CD4-positive, alpha-beta T cell treated with Interleukin-17A for 4 hours (primary cell): ENCODE data around the gene KLHDC10.
"Not testable (repeated sequence)": the region's sequence is repeated elsewhere in the genome, so short reads cannot be mapped to it uniquely, and the experiment has no call there.

Experiments used
- DNase-seq: peaks from one replicate; pipeline ENCODE4 v3.0.0-alpha.2; 2020; ENCODE audit warnings: mixed read lengths

The KLHDC10 gene

GRCh38 chr7:130123501-130123900 lies 53.2 kb downstream of the KLHDC10 start:
- no peak for DNase-seq

GRCh38 chr7:130124711-130125110 lies 54.4 kb downstream of the KLHDC10 start:
- no peak for DNase-seq

GRCh38 chr7:130126840-130127239 lies 56.5 kb downstream of the KLHDC10 start:
- DNase-seq, result not testable (repeated sequence)

GRCh38 chr7:130127404-130127803 lies 57.1 kb downstream of the KLHDC10 start:
- DNase-seq, result no peak

GRCh38 chr7:130127821-130128317 lies 57.5 kb downstream of the KLHDC10 start:
- DNase-seq, result no peak

GRCh38 chr7:130129011-130129411 lies 58.7 kb downstream of the KLHDC10 start:
- DNase-seq, result no peak

- no peak for DNase-seq
Observed at GRCh38 chr7:130131191-130131834, 61.0 kb downstream of the KLHDC10 start.

GRCh38 chr7:130131964-130132875 lies 61.9 kb downstream of the KLHDC10 start:
- no peak for DNase-seq

GRCh38 chr7:130133029-130133782 lies 62.9 kb downstream of the KLHDC10 start:
- DNase-seq, result no peak

GRCh38 chr7:130134106-130134636 lies 63.8 kb downstream of the KLHDC10 start:
- DNase-seq, result no peak

- DNase-seq, result no peak
Observed at GRCh38 chr7:130134726-130135125, 64.4 kb downstream of the KLHDC10 start.

GRCh38 chr7:130135208-130136205 lies 65.2 kb downstream of the KLHDC10 start:
- no peak for DNase-seq

- DNase-seq, result no peak
Observed at GRCh38 chr7:130136579-130137167, 66.3 kb downstream of the KLHDC10 start.

GRCh38 chr7:130137207-130137606 lies 66.9 kb downstream of the KLHDC10 start:
- no peak for DNase-seq

GRCh38 chr7:130139193-130139960 lies 69.0 kb downstream of the KLHDC10 start:
- no peak for DNase-seq

- no peak for DNase-seq
Observed at GRCh38 chr7:130140551-130141160, 70.3 kb downstream of the KLHDC10 start.

- DNase-seq, result peak; percentile 57
Observed at GRCh38 chr7:130141161-130141883, 71.0 kb downstream of the KLHDC10 start.

GRCh38 chr7:130141884-130142653 lies 71.7 kb downstream of the KLHDC10 start:
- DNase-seq, result no peak
